GM21576 (cell line): ENCODE data around the gene DPPA4.
"Not testable (repeated sequence)": the region's sequence is repeated elsewhere in the genome, so short reads cannot be mapped to it uniquely, and the experiment has no call there.

Experiments used
- ATAC-seq: cut with Tn5 transposase; IDR thresholded peaks from one replicate; pipeline ENCODE4 v1.9.1; 2021; ENCODE audit warnings: mild to moderate bottlenecking, moderate library complexity; ENCODE audit not compliant: unreplicated experiment

The DPPA4 gene, protein sequence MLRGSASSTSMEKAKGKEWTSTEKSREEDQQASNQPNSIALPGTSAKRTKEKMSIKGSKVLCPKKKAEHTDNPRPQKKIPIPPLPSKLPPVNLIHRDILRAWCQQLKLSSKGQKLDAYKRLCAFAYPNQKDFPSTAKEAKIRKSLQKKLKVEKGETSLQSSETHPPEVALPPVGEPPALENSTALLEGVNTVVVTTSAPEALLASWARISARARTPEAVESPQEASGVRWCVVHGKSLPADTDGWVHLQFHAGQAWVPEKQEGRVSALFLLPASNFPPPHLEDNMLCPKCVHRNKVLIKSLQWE

GRCh38 chr3:109337393-109337792 lies at the start of gene DPPA4:
Gene DPPA4 (minus strand): TSS chr3:109337546. CDS start chr3:109337517, 29 bp downstream.
- no peak for ATAC-seq

- no peak for ATAC-seq
Observed at GRCh38 chr3:109385442-109386318, 48.3 kb upstream of the DPPA4 start.

- no peak for ATAC-seq
Observed at GRCh38 chr3:109384164-109384563, 46.8 kb upstream of the DPPA4 start.

DNA sequence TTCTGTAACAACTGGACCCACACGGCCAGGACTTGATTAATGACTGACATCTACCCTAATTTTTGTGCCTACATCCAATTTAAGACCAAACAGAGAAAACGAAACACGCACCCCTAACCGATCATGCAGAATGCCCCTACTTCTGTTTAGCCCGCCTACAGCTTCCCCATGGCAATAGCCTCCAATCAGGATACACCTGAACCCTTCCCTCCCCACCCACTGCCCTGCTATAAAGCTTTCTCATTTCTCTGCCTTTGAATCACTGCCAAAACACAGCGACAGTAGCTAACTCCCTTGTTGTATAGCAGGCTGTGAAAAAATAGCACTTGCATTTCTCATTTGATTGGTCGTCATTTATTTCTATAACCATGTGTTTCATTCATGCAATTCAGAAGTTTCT lies 45.2 kb upstream of the DPPA4 start:
- no peak for ATAC-seq

GRCh38 chr3:109375975-109376374 lies 38.6 kb upstream of the DPPA4 start:
- ATAC-seq: no peak

GRCh38 chr3:109374434-109374833 lies 37.1 kb upstream of the DPPA4 start:
- ATAC-seq: not testable (repeated sequence)

DNA sequence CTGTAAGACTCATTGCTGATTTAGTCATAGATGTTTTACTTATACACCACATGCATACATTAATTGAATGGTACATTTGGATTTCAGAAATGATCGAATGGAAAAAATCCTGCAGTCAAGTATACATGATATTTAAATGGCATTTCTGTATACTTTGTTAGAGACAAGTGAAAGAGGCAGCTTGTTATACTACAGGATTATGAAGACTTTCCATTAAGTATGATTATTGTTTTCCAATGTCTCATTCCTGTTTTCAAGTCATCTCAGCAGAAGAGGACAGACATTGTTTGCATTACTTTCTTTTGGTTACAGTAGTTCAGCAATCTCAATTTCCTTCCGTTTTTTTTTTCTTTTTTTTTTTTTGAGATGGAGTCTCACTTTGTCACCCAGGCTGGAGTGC lies 36.6 kb upstream of the DPPA4 start:
- no peak for ATAC-seq

GRCh38 chr3:109372639-109373038 lies 35.3 kb upstream of the DPPA4 start:
- no peak for ATAC-seq

DNA sequence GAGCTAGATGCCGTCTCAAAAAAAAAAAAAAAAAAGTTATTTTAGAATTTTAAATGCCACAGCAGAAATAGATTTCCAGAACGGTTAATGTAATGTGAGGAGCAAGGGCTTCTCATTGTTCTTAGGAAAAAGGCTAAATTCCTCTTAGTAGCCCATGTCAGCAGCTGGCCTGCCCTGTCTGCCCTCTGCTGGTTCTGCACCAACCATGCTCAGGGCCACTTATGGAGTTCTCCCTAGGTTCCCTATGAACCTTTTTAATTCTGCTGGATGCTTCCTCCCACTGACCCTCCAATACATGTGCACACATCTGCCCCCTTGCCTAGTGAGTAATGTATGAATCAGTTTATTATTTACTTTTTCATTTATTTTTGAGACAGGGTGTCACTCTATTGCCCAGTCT lies 32.2 kb upstream of the DPPA4 start:
- no peak for ATAC-seq

GRCh38 chr3:109364088-109364487 lies 26.7 kb upstream of the DPPA4 start:
- ATAC-seq: no peak

- no peak for ATAC-seq
Observed at GRCh38 chr3:109363634-109364033, 26.3 kb upstream of the DPPA4 start.

- ATAC-seq: no peak
Observed at GRCh38 chr3:109362823-109363222, 25.5 kb upstream of the DPPA4 start.

GRCh38 chr3:109358809-109359208 lies 21.5 kb upstream of the DPPA4 start:
- ATAC-seq: not testable (repeated sequence)

- no peak for ATAC-seq
Observed at GRCh38 chr3:109356442-109357155, 19.3 kb upstream of the DPPA4 start.

DNA sequence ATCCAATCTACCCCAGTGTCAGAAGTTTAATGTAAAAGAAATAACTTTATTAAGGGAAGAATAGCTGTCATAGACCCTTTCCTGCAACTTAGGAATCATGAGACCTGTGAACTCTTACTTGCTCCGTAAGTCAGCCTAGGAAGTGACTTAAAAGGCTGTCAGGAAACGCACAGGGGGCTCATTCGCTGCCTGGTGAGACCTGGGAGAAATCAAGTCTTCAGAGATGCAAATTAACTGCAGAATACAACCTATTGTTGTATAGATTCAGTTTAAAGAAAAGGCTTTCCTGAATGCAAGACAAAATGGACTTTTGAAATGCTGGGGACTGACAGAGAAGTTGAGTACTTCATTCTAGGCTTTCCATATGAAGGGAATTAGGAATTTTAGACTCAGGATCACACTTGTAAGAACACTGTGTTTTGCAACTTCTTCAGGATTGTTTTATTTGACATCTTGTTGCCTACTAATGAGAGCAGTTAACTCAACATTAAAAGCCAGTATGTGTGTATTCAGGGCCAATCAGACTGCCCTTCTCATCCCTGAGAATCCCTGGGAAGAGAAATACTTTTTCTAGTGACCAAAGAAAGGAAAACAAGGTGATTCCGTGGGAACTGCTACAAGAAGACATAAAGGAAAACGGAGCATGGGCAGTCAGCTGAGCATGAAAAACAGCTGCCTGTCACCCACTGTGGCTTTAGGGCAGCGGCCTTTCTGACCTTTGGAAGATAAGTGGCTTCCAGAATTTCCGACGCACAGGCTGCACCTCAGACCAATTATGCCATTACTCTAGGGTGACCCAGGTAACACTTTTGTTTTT lies 18.5 kb upstream of the DPPA4 start:
- ATAC-seq: no peak

DNA sequence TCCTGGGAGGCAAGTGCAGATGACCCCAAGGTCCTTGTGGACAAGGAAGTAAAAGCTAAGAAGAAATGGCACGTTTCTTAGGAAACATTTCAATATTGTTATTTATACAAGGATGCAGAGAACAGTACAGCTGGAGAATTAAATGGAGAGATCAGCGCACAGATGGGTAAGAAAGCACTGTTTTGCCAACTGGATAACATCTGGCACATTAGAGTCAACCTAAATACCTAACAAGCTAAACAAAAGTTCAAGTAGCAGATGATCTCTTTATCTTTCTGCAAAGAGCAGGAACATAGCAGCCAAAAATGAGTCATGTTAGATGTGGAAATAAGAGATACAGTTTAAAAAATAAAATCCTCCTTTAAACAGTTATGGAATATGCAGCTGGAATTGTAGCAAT lies 15.7 kb upstream of the DPPA4 start:
- no peak for ATAC-seq

GRCh38 chr3:109351231-109351630 lies 13.9 kb upstream of the DPPA4 start:
- no peak for ATAC-seq

DNA sequence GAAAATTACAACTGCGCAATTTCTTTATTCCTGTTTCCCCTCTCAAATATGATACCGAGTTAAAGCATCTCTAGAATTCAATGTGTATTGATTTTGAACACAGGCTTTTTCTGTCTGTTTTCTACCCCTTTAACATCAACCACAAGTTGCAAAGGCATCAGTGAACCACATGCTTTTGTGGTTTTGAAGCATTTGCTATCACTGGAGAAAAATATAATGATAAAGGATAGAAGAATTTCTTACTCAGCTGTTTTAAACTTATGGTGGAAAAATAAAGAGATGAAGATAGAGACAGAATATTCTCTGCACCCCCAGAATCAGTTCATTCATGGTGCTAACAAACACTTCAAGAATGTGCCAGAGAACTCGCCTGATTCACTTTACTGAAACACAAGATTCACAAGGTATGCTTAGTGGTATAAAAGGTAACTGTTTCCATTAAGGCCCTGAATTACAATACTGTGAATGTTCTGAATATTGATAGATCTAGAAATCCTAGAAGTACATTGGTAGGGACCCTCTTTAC lies 9.5 kb upstream of the DPPA4 start:
- no peak for ATAC-seq

- no peak for ATAC-seq
Observed at GRCh38 chr3:109346099-109346498, 8.8 kb upstream of the DPPA4 start.
